Measurements from ENCODE around the gene RNF44. TPM values are rescaled to one million over a fixed set of nuclear protein-coding genes. Genes with fewer than 3 reads are reported as not detected.

Gene RNF44
- total RNA-seq, 3 donors from 2014 or later, result 6.9 to 17.1 (median 15.4) TPM

GRCh38 chr5:176540476-176540899 is 3.3 kb upstream of the RNF44 start:
- H3K4me1 ChIP-seq, result peaks cover 5 to 6% of the 10 kb centered on the region in 2 donors
- no peaks in the 10 kb centered on the region for H3K36me3 ChIP-seq
- H3K27me3 ChIP-seq, result no peaks in the 10 kb centered on the region
- DNase-seq (ENCODE audit: low spot score in 2 of 2), result no peak
- H3K27ac ChIP-seq, result no peak overlapping the region
- TF ChIP-seq POLR2AphosphoS5 (IDR thresholded peaks at IDR 0.05), result no peak
- no peak for TF ChIP-seq POLR2A (IDR thresholded peaks at IDR 0.05)
- TF ChIP-seq CTCF (IDR thresholded peaks at IDR 0.05), result no peak
- no peak overlapping the region for H3K4me3 ChIP-seq
- H3K9me3 ChIP-seq, result no peaks in the 10 kb centered on the region
- intact Hi-C loops (cut with DNase I; ENCODE audit: low total_unique reads), result no loop called here

- no peaks in the 10 kb centered on the region for H3K36me3 ChIP-seq
- no peaks in the 10 kb centered on the region for H3K9me3 ChIP-seq
- no peak overlapping the region for H3K27ac ChIP-seq
Observed at GRCh38 chr5:176538989-176539384, 1.8 kb upstream of the RNF44 start.

GRCh38 chr5:176538230-176538988 is 1.2 kb upstream of the RNF44 start:
- H3K27me3 ChIP-seq, result no peaks in the 10 kb centered on the region
- H3K4me3 ChIP-seq, result peak overlapping the region; percentile 62 to 92 (median 78)
- H3K4me1 ChIP-seq, result peaks cover 14 to 24% of the 10 kb centered on the region in 2 donors
- no peak for DNase-seq (ENCODE audit: low spot score in 2 of 2)
- TF ChIP-seq POLR2A (IDR thresholded peaks at IDR 0.05), result no peak
- no peak for TF ChIP-seq CTCF (IDR thresholded peaks at IDR 0.05)
- TF ChIP-seq POLR2AphosphoS5 (IDR thresholded peaks at IDR 0.05), result no peak
- no peaks in the 10 kb centered on the region for H3K9me3 ChIP-seq
- intact Hi-C loops (cut with DNase I; ENCODE audit: low total_unique reads), result no loop called here
- peak overlapping the region; percentile 98 for H3K27ac ChIP-seq
- no peaks in the 10 kb centered on the region for H3K36me3 ChIP-seq

More at GRCh38 chr5:176538989-176539384, 1.8 kb upstream of the RNF44 start:
- no peak for DNase-seq (ENCODE audit: low spot score in 2 of 2)
- Histone ChIP-seq H3K4me3 (no peak overlapping the region), H3K4me1 (peaks cover 14 to 20% of the 10 kb centered on the region in 2 donors), H3K27me3 (no peaks in the 10 kb centered on the region)
- TF ChIP-seq POLR2A (IDR thresholded peaks at IDR 0.05) (no peak), CTCF (IDR thresholded peaks at IDR 0.05) (no peak), POLR2AphosphoS5 (IDR thresholded peaks at IDR 0.05) (no peak)
- intact Hi-C loops (cut with DNase I; ENCODE audit: low total_unique reads), result no loop called here

- intact Hi-C loops (cut with DNase I; ENCODE audit: low total_unique reads), result no loop called here
- DNase-seq (ENCODE audit: low spot score in 2 of 2), result peak; percentile 98 to 100
- Histone ChIP-seq H3K27me3 (no peaks in the 10 kb centered on the region), H3K36me3 (no peaks in the 10 kb centered on the region), H3K4me3 (peak overlapping the region; percentile 62 to 92 (median 78)), H3K9me3 (no peaks in the 10 kb centered on the region), H3K27ac (peak overlapping the region; percentile 98), H3K4me1 (peaks cover 14 to 29% of the 10 kb centered on the region in 2 donors)
- TF ChIP-seq POLR2A (IDR thresholded peaks at IDR 0.05) (no peak), CTCF (IDR thresholded peaks at IDR 0.05) (peak in 1 of 3 donors; percentile 9), POLR2AphosphoS5 (IDR thresholded peaks at IDR 0.05) (peak; percentile 53 to 80 (median 68))
Observed at GRCh38 chr5:176537554-176538229, 490 bp upstream of the RNF44 start.
